ENCODE measurements around the gene PCSK5.
"Not testable (repeated sequence)": the region's sequence is repeated elsewhere in the genome, so short reads cannot be mapped to it uniquely, and the experiment has no call there.

The PCSK5 gene

DNA sequence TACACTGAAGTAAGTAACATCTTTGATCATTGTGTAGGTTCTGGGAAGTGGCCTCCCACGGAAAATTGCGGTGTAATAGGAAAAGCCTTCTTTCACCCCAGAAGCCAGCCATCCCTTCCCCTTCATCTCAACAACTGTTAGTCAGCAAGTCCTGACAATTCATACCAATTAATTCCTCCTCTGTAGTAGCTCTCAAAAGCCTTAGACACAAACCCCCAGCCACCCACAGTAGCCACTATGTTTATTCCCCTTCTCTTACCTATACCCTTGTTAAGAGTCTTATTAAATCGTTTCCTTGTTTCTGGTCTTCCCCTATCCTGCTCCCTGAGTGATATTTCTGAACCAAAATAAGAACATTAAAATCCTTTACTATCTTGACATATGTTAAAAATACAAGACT lies 143.6 kb downstream of the PCSK5 start:
- no peak overlapping the region for H3K4me3 ChIP-seq (ENCODE audit: low read depth, low read length)
- DNase-seq (ENCODE audit: low read depth), result no peak

DNA sequence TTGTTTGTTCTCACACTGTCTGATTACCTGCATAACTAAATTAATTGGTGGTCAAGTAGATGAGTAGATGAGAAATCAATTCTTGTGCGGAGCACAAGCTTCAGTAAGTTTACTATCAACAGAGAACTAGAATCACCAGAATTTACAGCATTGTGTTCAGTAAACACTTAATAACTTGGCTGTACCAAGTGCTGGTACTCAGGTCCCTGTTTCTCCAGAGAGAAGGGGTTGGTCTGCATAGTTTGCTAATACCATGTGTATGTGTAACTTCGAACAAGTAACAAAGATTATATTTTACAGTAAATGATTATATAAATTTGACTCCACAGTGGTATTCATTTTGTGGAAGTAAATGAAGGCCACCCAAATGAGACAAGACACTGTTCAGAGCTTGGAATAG lies 146.3 kb downstream of the PCSK5 start:
- no peak for DNase-seq (ENCODE audit: low read depth)
- no peak overlapping the region for H3K4me3 ChIP-seq (ENCODE audit: low read depth, low read length)

DNA sequence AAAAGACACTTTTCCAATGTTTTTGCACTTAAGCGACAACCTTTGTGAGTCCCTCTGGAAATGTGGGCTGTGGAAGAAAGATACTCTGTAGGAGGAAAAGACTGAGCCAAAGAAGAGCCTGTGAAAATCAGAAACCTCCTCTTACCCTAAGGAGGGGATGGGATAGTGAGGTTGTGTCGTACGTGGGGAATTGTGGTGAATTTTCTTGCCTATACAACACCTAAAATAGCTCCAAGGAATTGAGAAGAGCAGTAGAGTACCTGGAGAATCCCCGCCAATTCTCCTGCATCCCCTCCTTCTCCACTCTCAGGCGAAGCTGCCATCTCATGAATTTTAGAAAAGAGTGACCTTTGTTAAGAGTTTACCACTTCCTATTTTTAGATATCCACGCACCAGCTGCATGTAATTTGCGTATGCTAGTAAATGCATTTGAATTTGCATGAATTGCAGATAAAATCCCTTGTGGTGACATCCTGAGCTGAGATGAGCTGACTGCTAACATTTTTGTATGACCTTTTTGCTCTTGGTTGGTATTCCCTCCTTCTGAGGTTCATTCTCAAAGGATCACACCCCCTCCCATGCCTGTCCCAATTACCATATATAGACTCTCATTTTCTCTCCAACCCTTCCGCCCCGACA lies 147.2 kb downstream of the PCSK5 start:
- no peak for DNase-seq (ENCODE audit: low read depth)
- H3K4me3 ChIP-seq (ENCODE audit: low read depth, low read length), result no peak overlapping the region

DNA sequence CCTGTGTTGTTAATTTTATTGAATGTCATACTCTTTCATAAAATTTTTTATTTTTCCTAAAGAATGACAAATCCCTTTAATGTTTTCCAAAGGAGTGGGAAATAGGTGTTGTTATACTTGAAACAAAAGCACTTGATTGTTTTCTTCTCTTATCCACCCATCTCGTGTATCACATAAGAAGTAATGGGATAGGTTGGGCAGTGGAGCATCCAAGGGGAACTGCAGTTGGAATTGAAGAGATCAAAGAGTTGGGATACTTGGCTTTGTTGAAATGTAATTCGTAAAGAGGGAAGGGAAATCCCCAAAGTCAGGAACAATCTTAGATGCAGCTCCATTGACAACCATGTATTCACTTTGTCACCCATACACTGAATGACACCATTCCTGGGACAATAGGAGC lies 148.0 kb downstream of the PCSK5 start:
- no peak overlapping the region for H3K4me3 ChIP-seq (ENCODE audit: low read depth, low read length)
- DNase-seq (ENCODE audit: low read depth), result no peak

DNA sequence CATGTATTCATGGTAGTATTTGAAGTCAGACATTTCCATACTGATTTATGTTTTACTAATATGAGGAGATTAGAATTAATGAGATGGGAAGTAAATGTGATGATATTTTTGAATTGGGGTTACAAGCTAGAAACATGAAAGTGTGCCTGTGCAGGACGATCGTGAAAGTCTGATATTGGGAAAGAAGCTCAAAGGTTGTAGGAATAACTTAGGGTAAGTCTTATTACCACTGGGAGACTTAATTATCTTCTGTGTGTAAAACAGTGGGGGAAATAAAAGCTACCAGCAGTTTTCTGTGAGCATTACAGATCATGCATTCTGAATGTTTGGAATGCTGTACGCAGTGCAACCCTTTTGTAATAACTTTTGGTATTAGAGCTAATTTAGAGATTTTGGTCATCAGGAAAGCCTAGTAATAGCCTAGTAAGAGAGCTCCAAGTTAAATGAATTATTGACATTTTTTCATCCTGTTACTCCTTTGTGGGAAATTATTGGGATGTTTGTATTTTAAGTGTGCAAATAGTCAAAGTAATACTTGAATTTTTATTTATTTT lies 153.9 kb downstream of the PCSK5 start:
- no peak for DNase-seq (ENCODE audit: low read depth)
- H3K4me3 ChIP-seq (ENCODE audit: low read depth, low read length), result no peak overlapping the region

DNA sequence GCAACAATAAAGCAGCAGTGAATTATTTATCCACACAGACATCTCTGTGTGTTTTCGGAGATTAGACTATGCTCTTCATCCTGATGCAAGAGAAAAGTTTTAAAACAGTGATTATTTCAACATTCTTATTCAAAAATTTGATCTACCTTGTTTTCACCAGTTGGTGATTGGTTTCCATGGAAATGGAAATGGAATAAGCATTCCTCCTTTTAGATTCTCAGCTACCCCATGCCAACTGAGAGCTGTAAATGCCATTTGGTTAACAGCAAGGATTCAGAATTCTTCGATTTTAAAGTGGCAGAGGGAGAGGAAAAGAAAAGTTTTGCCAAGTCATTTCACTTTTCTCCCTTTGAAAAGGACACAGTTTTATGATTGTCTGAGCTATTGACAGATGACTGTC lies 154.7 kb downstream of the PCSK5 start:
- H3K4me3 ChIP-seq (ENCODE audit: low read depth, low read length), result no peak overlapping the region
- DNase-seq (ENCODE audit: low read depth), result no peak

DNA sequence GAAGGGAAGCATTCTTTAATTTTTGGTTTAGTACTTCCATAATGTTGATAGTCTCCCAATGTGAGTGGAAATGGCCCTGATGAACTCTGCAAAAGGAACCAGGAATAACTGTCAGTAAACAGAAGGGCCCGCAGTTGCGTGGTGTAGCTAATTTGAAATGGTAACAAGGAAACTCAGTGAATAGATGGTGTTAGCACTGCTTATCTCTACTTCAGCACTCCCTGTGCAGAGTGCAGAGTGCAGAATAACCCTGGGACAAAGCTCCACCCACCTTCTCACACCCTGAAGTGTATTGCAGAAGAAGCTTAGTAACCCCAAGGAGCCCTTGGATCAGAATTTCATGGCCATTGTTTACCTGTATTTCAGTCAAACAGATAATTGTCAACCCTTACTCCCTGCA lies 158.9 kb downstream of the PCSK5 start:
- no peak overlapping the region for H3K4me3 ChIP-seq (ENCODE audit: low read depth, low read length)
- DNase-seq (ENCODE audit: low read depth), result no peak

DNA sequence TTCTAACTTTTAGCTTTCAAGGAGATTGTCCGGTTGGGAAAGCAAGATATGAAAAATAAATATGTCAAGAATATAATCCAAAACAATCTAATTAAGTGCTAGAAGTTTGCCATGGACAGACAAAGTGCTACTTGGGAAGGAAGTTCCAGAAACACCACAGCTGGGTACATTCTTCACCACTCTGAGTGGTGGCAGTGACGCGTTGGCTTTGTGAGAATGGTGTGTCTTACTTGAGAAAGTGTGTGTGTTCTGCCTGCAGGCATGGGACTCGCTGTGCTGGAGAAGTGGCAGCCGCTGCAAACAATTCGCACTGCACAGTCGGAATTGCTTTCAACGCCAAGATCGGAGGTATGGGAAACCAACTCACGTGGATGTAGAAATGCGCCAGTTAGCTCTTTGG lies 177.2 kb downstream of the PCSK5 start:
- no peak overlapping the region for H3K4me3 ChIP-seq (ENCODE audit: low read depth, low read length)
- DNase-seq (ENCODE audit: low read depth), result no peak

DNA sequence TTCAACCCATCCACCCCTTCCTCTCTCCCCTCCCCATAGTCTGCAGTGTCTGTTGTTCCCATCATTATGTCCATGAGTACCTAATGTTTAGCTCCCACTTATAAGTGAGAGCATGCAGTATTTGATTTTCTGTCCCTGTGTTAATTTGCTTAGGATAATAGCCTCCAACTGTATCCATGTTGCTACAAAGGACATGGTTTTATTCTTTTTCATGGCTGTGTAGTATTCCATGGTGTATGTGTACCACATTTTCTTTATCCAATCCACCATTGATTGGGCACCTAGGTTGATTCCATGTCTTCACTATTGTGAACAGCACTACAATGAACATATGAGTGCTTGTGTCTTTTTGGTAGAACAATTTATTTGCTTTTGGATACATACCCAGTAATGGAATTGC lies 187.1 kb downstream of the PCSK5 start:
- no peak for DNase-seq (ENCODE audit: low read depth)
- H3K4me3 ChIP-seq (ENCODE audit: low read depth, low read length), result no peak overlapping the region

DNA sequence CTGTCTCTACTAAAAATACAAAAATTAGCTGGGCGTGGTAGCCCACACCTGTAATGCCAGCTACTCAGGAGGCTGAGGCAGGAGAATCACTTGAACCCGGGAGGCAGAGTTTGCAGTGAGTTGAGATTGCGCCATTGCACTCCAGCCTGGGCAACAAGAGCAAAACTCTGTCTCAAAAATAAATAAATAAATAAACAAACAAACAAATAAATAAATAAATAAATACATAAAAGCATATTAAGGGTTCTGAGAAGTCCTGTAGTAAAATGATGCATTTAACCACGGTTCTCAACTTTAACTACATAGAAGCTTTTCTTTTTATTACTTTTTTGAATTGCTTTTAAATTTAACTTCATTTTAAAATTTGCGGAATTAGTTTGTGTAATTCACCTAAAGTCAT lies 190.8 kb downstream of the PCSK5 start:
- not testable (repeated sequence) for DNase-seq (ENCODE audit: low read depth); H3K4me3 ChIP-seq (ENCODE audit: low read depth, low read length)

DNA sequence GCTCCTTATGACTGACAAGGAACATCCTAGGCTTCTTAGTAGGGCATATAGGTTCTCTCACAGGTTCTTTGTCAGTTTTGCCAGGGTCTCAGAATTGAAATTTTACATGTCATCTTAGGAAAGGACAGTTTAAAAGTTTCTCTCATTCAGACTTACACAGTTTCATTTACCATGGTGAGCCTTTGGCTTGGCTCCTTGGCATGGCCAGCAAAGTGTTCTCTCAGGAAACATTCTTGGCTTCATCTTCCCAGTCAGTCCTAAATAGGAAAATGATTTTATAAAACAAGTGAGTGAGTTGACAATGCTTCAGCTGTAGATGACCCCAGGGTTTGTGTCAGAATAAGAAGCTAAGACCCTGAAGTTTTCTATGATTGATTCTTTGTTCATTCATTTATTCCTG lies 191.6 kb downstream of the PCSK5 start:
- no peak for DNase-seq (ENCODE audit: low read depth)
- H3K4me3 ChIP-seq (ENCODE audit: low read depth, low read length), result no peak overlapping the region

DNA sequence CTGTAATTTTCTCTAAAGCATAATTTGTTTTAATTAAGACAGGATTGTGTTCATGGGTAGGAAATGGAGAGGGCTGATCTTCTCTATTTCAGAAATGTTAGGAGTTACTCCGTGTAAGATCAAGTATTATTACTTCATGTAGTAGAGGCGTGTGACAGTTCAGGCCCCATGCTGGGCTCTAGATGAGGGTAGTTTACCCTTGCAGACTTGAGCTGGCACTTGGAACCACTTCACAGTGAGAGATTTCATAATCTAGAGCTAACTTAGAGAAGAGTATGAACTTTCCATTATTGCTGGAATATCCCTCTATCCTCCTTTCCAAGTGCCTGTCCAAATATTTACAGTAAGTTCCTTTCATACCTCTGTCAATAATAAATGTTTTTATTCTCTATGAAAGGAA lies 195.1 kb downstream of the PCSK5 start:
- no peak overlapping the region for H3K4me3 ChIP-seq (ENCODE audit: low read depth, low read length)
- DNase-seq (ENCODE audit: low read depth), result no peak

DNA sequence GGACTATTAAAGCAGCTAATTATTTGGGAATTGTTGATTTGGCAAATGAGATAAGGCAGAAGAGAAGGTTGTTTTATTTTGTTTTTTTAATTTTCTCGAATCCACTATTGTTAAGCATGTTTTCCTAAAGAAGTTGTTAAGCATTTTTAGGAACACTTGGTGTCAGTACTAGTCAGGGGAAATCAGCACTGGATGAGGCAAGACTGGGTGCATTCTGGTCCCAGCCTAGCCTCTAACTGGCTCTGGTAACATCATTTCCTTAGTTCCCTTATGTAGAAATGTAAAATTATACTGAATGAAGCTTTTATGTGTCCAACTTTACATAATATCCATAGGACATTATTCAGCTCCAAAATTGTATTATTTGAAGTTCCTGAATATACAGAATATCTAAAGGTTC lies 196.1 kb downstream of the PCSK5 start:
- DNase-seq (ENCODE audit: low read depth), result no peak

DNA sequence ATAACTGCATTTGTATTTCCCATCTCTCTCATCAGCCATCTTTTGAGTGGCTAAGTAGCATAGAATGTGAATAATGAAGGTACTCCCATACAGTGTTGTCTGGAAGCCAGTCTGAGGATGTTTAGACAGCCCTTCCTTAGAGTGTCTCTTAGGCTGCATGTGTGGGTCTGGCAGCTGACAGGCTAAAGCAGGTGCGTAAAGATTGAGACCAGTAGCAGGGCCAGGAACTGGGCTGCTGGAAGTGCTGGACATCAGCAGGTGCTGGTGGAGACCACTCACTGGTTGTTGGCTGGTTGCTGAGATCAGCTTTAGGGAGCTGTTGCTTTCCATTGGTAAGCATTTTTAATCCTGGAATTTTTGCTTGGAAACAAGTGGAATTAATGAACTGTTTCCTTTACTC lies 197.5 kb downstream of the PCSK5 start:
- DNase-seq (ENCODE audit: low read depth), result peak; percentile 33
- H3K4me3 ChIP-seq (ENCODE audit: low read depth, low read length), result no peak overlapping the region

More for the DNA sequence above, 196.1 kb downstream of the PCSK5 start:
- H3K4me3 ChIP-seq (ENCODE audit: low read depth, low read length), result no peak overlapping the region

DNA sequence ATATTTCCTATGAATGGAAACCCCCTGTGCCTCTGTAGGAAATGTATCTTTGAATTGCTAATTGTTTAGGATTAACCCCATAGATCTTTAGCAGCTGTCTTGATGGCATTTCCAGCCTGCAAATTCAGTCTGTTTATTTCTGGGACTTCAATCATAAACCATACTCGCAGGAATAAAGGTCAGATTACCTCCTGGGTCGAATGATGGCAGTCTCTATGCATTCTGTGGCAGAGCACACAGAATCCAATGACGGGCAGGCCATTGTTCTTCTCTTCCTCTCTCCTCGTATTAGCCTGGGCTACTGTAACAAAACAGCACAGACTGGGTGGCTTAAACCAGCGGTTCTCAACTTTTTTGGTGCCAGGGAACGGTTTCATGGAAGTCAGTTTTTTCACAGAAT lies 199.9 kb downstream of the PCSK5 start:
- H3K4me3 ChIP-seq (ENCODE audit: low read depth, low read length), result no peak overlapping the region
- no peak for DNase-seq (ENCODE audit: low read depth)

DNA sequence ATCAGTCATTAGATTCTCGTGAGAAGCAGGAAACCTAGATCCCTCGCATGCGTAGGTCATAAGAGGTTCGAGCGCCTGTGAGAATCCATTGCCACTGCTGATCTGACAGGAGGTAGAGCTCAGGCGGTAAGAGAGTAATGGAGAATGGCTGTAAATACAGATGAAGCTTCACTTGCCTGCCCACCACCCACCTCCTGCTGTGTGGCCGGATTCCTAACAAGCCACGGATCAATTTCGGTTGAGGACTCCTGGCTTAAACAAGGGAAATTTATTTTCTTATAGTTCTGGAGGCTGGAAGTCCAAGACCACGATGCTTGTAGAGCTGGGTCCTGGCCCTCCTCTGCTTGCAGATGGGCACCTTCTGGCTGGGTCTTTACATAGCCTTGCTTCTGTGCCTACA lies 200.4 kb downstream of the PCSK5 start:
- DNase-seq (ENCODE audit: low read depth), result no peak

DNA sequence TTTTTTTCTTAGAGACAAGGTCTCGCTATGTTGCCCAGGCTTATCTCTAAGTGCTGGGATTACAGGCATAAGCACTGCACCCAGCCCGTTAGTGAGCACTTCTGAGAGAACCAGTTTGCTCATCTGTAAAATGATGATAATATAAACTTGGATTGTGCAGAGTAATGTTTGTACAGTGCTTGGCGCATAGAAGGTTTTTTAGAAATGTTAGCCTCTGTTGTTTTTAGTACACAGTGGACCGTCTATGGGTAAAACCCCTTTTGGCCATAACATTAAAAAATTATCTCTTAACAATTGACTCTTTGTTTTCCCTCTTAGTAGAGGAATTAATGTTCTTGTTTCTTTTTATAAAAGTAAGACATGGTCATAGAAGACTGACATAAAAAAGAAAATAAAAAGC lies 202.1 kb downstream of the PCSK5 start:
- no peak overlapping the region for H3K4me3 ChIP-seq (ENCODE audit: low read depth, low read length)
- no peak for DNase-seq (ENCODE audit: low read depth)

More for the DNA sequence above, 200.4 kb downstream of the PCSK5 start:
- no peak overlapping the region for H3K4me3 ChIP-seq (ENCODE audit: low read depth, low read length)

DNA sequence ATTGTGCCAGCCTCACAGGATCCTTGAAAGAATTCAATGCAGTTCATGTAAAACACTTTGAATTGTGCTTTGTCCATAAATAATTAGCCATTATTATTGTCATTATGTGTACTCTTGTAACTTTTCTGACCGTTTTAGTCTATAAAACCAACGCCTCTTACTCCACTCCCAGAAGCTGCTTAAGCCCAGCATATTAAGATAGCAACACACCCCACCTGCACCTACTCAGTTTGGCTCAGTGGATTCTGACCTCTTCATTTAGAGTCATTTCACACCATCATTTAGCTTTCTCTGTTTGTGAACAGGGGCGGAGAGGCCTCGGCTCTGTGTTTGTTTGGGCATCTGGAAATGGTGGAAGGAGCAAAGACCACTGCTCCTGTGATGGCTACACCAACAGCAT lies 205.1 kb downstream of the PCSK5 start:
- H3K4me3 ChIP-seq (ENCODE audit: low read depth, low read length), result no peak overlapping the region
- no peak for DNase-seq (ENCODE audit: low read depth)

DNA sequence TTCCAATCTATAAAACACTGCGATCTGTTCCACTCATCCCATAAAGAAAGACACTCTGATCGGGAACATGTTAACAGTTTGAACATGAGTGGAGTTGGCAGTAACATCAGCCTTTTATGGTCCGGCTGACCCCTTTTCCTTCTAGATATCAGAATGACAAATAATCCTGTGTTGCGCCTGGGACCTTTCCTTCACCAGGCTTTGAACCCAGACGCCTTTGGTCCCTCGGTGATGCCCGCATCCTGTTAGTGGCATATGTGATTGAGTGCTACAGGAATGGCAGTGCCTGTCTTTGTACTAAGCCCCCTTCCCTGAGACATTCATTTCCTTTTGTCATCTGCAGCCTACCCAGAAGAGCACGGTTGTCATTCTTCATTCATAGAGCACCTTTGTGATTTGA lies 209.0 kb downstream of the PCSK5 start:
- H3K4me3 ChIP-seq (ENCODE audit: low read depth, low read length), result no peak overlapping the region

DNA sequence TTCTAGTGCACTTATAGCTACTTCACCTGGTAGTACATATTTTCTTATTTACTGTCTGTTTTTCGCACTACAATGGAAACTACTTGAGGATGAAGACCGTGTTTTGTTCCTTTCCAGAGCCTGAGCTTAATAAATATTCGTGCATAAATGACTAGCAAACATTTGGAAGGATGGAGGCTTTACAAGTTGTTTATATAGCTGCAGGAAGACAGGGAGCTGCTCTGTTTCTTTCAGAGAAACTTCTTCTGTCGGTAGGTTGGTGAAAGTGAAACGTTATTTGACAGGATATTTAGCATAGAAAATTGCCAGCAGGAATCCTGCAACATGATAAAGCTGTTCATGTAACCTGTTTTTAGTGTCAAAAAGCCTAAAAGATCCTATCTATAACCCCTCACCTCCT lies 210.6 kb downstream of the PCSK5 start:
- DNase-seq (ENCODE audit: low read depth), result no peak
- no peak overlapping the region for H3K4me3 ChIP-seq (ENCODE audit: low read depth, low read length)

More for the DNA sequence above, 209.0 kb downstream of the PCSK5 start:
- DNase-seq (ENCODE audit: low read depth), result no peak

DNA sequence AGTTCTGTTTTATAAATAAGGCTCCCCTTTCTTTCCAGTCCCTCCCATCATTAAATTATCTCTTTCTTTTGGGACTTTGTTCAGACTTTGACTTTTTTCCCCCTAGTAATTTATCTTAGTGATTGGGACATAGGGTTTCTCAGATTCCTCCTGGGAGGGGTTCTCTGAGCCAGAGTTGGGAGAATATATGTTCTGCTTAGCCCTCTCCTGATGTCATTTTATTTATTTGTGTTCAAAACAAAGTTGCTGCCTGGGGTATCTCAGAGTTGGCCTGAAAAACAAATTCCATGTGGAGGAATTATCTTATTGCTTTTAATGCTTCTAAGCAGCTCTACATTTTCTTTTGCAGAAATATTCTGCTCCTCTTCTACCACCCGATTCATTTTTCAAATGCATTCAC lies 211.0 kb downstream of the PCSK5 start:
- no peak for DNase-seq (ENCODE audit: low read depth)
- H3K4me3 ChIP-seq (ENCODE audit: low read depth, low read length), result no peak overlapping the region

DNA sequence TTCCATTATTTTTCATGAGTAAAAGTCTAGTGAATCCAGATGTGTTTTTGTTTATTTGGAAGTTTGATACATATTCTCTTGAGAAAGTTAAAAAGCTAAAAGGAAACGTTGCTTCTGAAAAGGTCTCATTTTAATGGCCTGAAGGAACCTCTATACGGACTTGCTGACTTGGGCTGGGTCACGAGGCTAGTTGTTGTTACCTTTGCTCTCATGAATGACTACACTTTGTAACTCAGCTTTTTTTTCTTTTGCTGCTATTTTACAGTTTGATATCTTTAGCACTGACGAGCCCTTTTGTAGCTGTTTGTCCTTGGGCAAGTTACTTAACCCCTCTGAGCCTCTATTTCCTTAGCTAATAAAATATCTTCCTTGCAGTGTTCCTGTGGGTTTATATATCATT lies 211.5 kb downstream of the PCSK5 start:
- H3K4me3 ChIP-seq (ENCODE audit: low read depth, low read length), result no peak overlapping the region
- DNase-seq (ENCODE audit: low read depth), result no peak

Data from skeletal muscle cell (primary cell).